Breast epithelium (tissue), 4 donors: ENCODE measurements around the gene CACNA2D2. TPM values are rescaled to one million over a fixed set of nuclear protein-coding genes. Genes with fewer than 3 reads are reported as not detected.
A peak's percentile ranks its signal among the peaks of the same experiment; 100 is the strongest.

Experiments
- DNase-seq, 2 donors: peaks; one replicate each; pipeline ENCODE4 v3.0.0-alpha.2; 2019; ENCODE audit warnings: low spot score in 2 of 2
- H3K27ac ChIP-seq, 2 donors: fragments of 200-600 bp; sonication (generic) in 1 of 2; one replicate each; pipeline ENCODE4 v1.5.1; 2016 to 2019; ENCODE audit warnings: mild to moderate bottlenecking in 1 of 2
- H3K27me3 ChIP-seq, 2 donors: fragments of 200-600 bp; sonication (generic) in 1 of 2; one replicate each; pipeline versions ENCODE4 v1.5.1 to v1.6.0; 2017 to 2019; ENCODE audit warnings: control low read depth in 1 of 2, mild to moderate bottlenecking in 1 of 2
- H3K36me3 ChIP-seq: fragments of 200-600 bp; one replicate; pipeline ENCODE4 v1.5.1; 2019
- H3K4me1 ChIP-seq, 2 donors: fragments of 200-600 bp; sonication (generic); one replicate each; pipeline ENCODE4 v1.5.1; 2016 to 2019; ENCODE audit warnings: control low read depth in 1 of 2
- H3K4me3 ChIP-seq, 3 donors: fragments of 200-600 bp; sonication (generic); 1 replicate in 2 of 3; 2 replicates in 1 of 3; pipeline ENCODE4 v1.5.1; 2016 to 2019; ENCODE audit warnings: mild to moderate bottlenecking in 3 of 3, moderate library complexity in 2 of 3
- H3K9me3 ChIP-seq, 2 donors: fragments of 200-600 bp; sonication (generic) in 1 of 2; one replicate each; pipeline ENCODE4 v1.5.1; 2016 to 2019; ENCODE audit warnings: control low read depth in 1 of 2
- POLR2A ChIP-seq: fragments of 450-650 bp; IDR thresholded peaks from one replicate; pipeline ENCODE4 v1.6.1; 2016; ENCODE audit warnings: antibody characterized with exemption, mild to moderate bottlenecking, moderate library complexity
- POLR2AphosphoS5 ChIP-seq, 3 donors: sonication (generic); formaldehyde crosslinking; IDR thresholded peaks; one replicate each; pipeline ENCODE4 v1.6.1; 2017; ENCODE audit warnings: antibody characterized with exemption in 3 of 3
- intact Hi-C: fragments of 100-400 bp; cut with DNase I; formaldehyde crosslinking; loops from one replicate; pipeline ENCODE4 v1.15.1; 2023; ENCODE audit warnings: low total_unique reads
- total RNA-seq, 3 donors: library from RNA; depleted of rRNA; stranded (reverse); fragments of >200 nt; gene quantifications; one replicate each; pipeline ENCODE4 v1.1.0, GENCODE V29; 2016
- TF ChIP-seq, protein P1 (sequence below), 3 donors: fragments of 450-650 bp; IDR thresholded peaks; one replicate each; pipeline ENCODE4 v1.5.1; 2016 to 2017; ENCODE audit warnings: antibody characterized with exemption in 3 of 3, mild to moderate bottlenecking in 3 of 3, moderate library complexity in 3 of 3

The CACNA2D2 gene
- total RNA-seq, 3 donors from 2014 or later, result 0.80 to 2.0 (median 1.5) TPM

DNA sequence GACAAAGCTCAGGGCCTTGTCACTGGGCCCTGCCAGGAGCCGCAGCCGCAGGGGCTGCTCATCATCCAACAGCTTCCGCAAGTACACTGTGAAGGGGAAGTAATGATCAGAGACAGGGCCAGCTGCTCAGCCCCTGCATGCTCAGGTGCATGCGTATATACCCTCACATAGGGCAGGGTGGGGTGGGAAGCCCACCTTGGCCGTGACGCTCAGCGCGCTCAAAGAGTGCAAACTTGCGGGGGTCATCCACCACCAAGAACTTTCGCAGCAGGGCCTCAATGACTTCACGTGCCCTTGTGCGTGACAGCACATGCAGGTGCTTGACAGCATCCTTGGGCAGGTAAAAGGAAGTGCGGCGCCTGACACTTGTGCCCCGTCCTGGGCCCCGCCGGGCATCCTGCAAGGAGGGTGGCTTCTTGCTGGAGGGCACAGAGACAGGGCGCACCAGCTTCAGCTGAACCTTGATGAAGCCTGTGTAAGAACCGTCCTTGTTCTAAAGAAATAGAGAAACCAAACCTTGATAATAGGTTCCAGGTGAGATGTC is 172.0 kb downstream of the CACNA2D2 start:
- Histone ChIP-seq H3K27ac (no peak overlapping the region), H3K4me3 (no peak overlapping the region), H3K27me3 (no peaks in the 10 kb centered on the region), H3K4me1 (peaks cover 9 to 27% of the 10 kb centered on the region in 2 donors), H3K9me3 (no peaks in the 10 kb centered on the region), H3K36me3 (peaks cover 8% of the 10 kb centered on the region)
- intact Hi-C loops, result no loop called here
- DNase-seq, result no peak
- TF ChIP-seq, protein P1, sequence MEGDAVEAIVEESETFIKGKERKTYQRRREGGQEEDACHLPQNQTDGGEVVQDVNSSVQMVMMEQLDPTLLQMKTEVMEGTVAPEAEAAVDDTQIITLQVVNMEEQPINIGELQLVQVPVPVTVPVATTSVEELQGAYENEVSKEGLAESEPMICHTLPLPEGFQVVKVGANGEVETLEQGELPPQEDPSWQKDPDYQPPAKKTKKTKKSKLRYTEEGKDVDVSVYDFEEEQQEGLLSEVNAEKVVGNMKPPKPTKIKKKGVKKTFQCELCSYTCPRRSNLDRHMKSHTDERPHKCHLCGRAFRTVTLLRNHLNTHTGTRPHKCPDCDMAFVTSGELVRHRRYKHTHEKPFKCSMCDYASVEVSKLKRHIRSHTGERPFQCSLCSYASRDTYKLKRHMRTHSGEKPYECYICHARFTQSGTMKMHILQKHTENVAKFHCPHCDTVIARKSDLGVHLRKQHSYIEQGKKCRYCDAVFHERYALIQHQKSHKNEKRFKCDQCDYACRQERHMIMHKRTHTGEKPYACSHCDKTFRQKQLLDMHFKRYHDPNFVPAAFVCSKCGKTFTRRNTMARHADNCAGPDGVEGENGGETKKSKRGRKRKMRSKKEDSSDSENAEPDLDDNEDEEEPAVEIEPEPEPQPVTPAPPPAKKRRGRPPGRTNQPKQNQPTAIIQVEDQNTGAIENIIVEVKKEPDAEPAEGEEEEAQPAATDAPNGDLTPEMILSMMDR (IDR thresholded peaks at IDR 0.05), result no peak
- no peak for TF ChIP-seq POLR2AphosphoS5 (IDR thresholded peaks at IDR 0.05)
- TF ChIP-seq POLR2A, result no peak

DNA sequence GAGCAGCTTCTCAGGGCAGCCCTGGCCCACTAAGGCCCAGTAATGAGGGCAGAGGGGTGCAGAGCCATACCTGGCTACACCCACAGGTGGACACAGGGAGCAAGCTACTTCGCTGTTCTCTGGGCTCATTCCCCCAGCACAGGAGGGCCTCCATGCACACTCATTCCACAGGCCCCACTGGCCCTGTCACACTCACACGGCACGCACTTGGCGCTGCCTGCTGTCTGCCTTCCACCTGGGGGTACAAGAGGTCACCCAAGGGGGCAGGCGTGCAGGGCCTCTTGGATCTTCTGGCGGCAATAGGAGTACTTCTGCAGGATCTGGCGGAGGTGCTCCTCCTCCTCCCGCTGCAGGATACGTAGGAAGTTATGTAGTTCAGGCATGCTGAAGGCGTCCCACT is 173.1 kb downstream of the CACNA2D2 start:
- H3K4me1 ChIP-seq, result peaks cover under 1 to 19% of the 10 kb centered on the region in 2 donors
- peaks cover 8% of the 10 kb centered on the region for H3K36me3 ChIP-seq
- no peak overlapping the region for H3K27ac ChIP-seq
- intact Hi-C loops, result no loop called here
- no peak for TF ChIP-seq POLR2A
- TF ChIP-seq POLR2AphosphoS5 (IDR thresholded peaks at IDR 0.05), result no peak
- TF ChIP-seq, protein P1 (IDR thresholded peaks at IDR 0.05), result no peak
- no peaks in the 10 kb centered on the region for H3K9me3 ChIP-seq
- no peak overlapping the region for H3K4me3 ChIP-seq
- no peaks in the 10 kb centered on the region for H3K27me3 ChIP-seq
- DNase-seq, result no peak

DNA sequence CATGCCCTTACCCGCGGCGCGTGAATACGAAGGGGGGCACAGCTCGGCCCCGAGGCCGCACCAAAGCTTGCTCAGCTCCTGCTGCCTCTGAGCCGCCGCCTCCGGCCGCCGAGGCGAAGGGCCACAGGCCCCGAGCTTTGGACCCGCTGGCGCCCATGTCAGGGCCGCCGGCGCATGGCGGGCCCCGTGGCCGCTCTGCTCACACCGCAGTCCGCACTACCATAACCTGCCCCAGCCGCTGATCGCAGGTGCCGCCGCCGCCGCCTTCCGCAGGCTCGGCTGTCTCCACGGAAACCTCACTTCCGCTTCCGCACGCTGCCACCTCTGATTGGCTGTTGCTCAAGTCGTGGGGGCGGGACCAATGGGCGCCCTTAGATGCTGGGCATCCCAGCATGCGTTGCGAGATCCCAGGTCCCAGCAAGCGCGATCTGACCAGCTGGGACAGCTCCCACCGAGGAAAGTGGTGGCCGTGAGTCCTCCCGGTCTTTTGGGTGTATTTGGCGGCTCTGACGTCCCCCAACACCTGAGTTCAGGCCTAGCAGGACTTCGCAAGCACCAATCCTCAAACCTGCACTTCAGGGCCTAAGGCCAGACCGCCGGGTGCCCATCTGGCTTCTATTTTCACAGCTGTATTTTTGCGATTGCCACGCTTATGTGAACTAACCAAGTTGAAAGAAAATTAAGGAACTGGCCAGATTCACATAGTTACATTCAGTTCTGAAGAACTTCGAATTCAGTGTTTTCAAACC is 175.3 kb downstream of the CACNA2D2 start, which contains the start of gene TUSC2:
Gene TUSC2, minus strand, starts transcription at position 281 of the 749 bp plus-strand sequence. Its CDS starts 124 bp downstream, at position 157.
- H3K36me3 ChIP-seq, result peaks cover 8% of the 10 kb centered on the region
- intact Hi-C loops, result no loop called here
- peak within 1 kb of the TSS; percentile 89 to 92 for H3K27ac ChIP-seq
- H3K9me3 ChIP-seq, result no peaks in the 10 kb centered on the region
- DNase-seq, result peak; percentile 97
- peaks cover 0 to 8% of the 10 kb centered on the region in 2 donors for H3K4me1 ChIP-seq
- TF ChIP-seq POLR2A (peak; percentile 56), POLR2AphosphoS5 (IDR thresholded peaks at IDR 0.05) (peak; percentile 62 to 91 (median 89))
- TF ChIP-seq, protein P1 (IDR thresholded peaks at IDR 0.05), result peak in 1 of 3 donors; percentile 11
- no peaks in the 10 kb centered on the region for H3K27me3 ChIP-seq
- H3K4me3 ChIP-seq, result peak within 1 kb of the TSS; percentile 97 to 100 (median 98)

DNA sequence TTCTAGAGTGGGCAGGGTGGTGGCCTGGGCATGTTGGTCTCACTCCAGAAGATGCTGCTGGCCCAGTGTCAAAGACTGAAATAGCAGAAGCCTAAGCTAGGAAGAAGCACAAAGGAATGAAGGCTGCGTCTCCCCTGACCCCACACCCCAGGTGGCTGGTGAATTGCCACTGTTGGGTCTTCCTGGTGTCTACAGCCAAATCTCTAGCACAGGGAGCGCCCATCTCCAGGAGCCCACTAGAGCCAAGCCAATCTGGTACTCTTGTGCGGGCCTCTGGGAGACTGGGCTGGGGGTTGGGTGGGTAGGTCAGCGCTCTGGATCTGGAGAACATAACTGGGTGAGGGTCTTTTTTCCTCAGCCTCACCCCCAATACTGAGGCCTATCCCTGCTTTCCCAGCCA is 176.3 kb downstream of the CACNA2D2 start:
- H3K4me1 ChIP-seq, result peaks cover 0 to 16% of the 10 kb centered on the region in 2 donors
- intact Hi-C loops, result no loop called here
- H3K36me3 ChIP-seq, result peaks cover 8% of the 10 kb centered on the region
- TF ChIP-seq, protein P1 (IDR thresholded peaks at IDR 0.05), result no peak
- peak overlapping the region in 1 of 2 donors; percentile 89 for H3K27ac ChIP-seq
- peak overlapping the region; percentile 97 to 100 (median 98) for H3K4me3 ChIP-seq
- DNase-seq, result no peak
- no peaks in the 10 kb centered on the region for H3K27me3 ChIP-seq
- H3K9me3 ChIP-seq, result no peaks in the 10 kb centered on the region

GRCh38 chr3:50326182-50326541 is 177.3 kb downstream of the CACNA2D2 start:
- no peaks in the 10 kb centered on the region for H3K9me3 ChIP-seq
- TF ChIP-seq POLR2AphosphoS5 (IDR thresholded peaks at IDR 0.05), result no peak
- TF ChIP-seq POLR2A, result no peak
- TF ChIP-seq, protein P1 (IDR thresholded peaks at IDR 0.05), result no peak
- no peaks in the 10 kb centered on the region for H3K27me3 ChIP-seq
- no peak overlapping the region for H3K4me3 ChIP-seq
- DNase-seq, result no peak
- intact Hi-C loops, result no loop called here
- no peak overlapping the region for H3K27ac ChIP-seq
- peaks cover 0 to 20% of the 10 kb centered on the region in 2 donors for H3K4me1 ChIP-seq
- peaks cover 2% of the 10 kb centered on the region for H3K36me3 ChIP-seq
